NCI-H1436 (cell line): ENCODE results near the gene SEPHS2.
"Not testable (repeated sequence)": the region's sequence is repeated elsewhere in the genome, so short reads cannot be mapped to it uniquely, and the experiment has no call there.

Source experiments
- DNase-seq: peaks from one replicate; lab custom pipeline; 2025; lab: John Stamatoyannopoulos, UW

The SEPHS2 gene

GRCh38 chr16:30398661-30399434, 46.8 kb downstream of the SEPHS2 start:
- no peak for DNase-seq

GRCh38 chr16:30397776-30398660, 47.7 kb downstream of the SEPHS2 start:
- DNase-seq: no peak

GRCh38 chr16:30397056-30397455, 48.6 kb downstream of the SEPHS2 start:
- no peak for DNase-seq

GRCh38 chr16:30396627-30397026, 49.0 kb downstream of the SEPHS2 start:
- not testable (repeated sequence) for DNase-seq

GRCh38 chr16:30395992-30396585, 49.6 kb downstream of the SEPHS2 start:
- DNase-seq: no peak

- peak; percentile 84 for DNase-seq
Measured at GRCh38 chr16:30395155-30395991, 50.3 kb downstream of the SEPHS2 start, which contains the start of gene ZNF48. ZNF48 (plus strand) TSS chr16:30395420; CDS start chr16:30395795, 375 bp downstream.

- peak; percentile 42 for DNase-seq
Measured at GRCh38 chr16:30394592-30395154, 51.0 kb downstream of the SEPHS2 start.
